Subcutaneous abdominal adipose tissue (tissue), 5 donors: ENCODE results near the gene APOL2.

ENCODE experiments used
- H3K27ac ChIP-seq: one replicate; pipeline ENCODE4 v1.7.0; 2013; ENCODE audit warnings: low read depth, mild to moderate bottlenecking, inconsistent platforms, low read length, moderate library complexity
- H3K27me3 ChIP-seq, 5 donors: one replicate each; pipeline ENCODE4 v1.7.0; 2013; ENCODE audit warnings: low read length in 5 of 5, inconsistent platforms in 1 of 5; ENCODE audit not compliant: control insufficient read depth in 5 of 5, insufficient read depth in 4 of 5
- H3K36me3 ChIP-seq, 5 donors: one replicate each; pipeline ENCODE4 v1.7.0; 2013; ENCODE audit warnings: low read length in 5 of 5; ENCODE audit not compliant: control insufficient read depth in 5 of 5, insufficient read depth in 5 of 5
- H3K4me1 ChIP-seq, 5 donors: one replicate each; pipeline ENCODE4 v1.7.0; 2013; ENCODE audit warnings: low read length in 5 of 5, mild to moderate bottlenecking in 3 of 5, moderate library complexity in 1 of 5; ENCODE audit not compliant: control insufficient read depth in 5 of 5, insufficient read depth in 5 of 5
- H3K4me3 ChIP-seq, 5 donors: one replicate each; pipeline ENCODE4 v1.7.0; 2013; ENCODE audit warnings: low read length in 5 of 5, low read depth in 1 of 5
- H3K9ac ChIP-seq, 5 donors: one replicate each; pipeline ENCODE4 v1.7.0; 2013; ENCODE audit warnings: low read length in 5 of 5, mild to moderate bottlenecking in 4 of 5, moderate library complexity in 3 of 5
- H3K9me3 ChIP-seq, 5 donors: one replicate each; pipeline ENCODE4 v1.7.0; 2013; ENCODE audit warnings: low read length in 5 of 5; ENCODE audit not compliant: control insufficient read depth in 5 of 5
- donor health status: healthy.
- donor health status: healthy.
- donor health status: healthy.
- donor health status: healthy.
- donor health status: healthy.

Gene APOL2

DNA sequence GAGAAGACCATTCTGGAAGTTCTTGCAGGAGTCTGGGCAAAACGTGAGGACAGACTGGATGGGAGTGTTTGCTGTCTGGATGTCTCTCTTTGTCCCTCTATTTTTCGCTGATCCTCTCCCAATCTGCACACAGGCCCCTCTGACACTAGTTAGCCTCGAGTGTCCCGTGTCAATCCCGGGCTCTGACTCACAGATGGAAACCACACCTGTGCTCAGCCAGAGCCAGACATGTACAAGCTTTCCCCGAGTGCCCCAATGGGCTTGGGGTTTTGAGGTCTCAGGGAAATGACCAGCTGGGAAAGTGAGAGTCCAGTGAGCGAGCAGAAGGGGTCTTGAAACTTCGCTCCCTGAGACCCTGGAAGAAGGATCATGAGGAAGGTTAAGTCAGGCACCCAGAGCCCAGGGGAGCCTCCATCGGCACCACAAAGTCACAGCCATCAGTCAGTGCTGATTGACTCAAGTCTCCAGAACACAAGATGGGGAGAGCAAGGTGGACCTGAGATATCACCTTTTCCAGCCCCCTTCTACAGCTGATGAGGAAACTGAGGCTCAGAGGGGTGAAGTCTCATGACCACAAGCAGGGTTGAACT, 13.9 kb downstream of the APOL2 start:
- H3K36me3 ChIP-seq: peaks cover 3 to 43% (median 28%) of the 10 kb centered on the region in 5 donors
- no peaks in the 10 kb centered on the region for H3K9me3 ChIP-seq
- peaks cover 0 to 6% (median 2%) of the 10 kb centered on the region in 5 donors for H3K4me1 ChIP-seq
- H3K4me3 ChIP-seq: no peak overlapping the region
- H3K27ac ChIP-seq: no peak overlapping the region
- H3K9ac ChIP-seq: no peak overlapping the region
- no peaks in the 10 kb centered on the region for H3K27me3 ChIP-seq

- Histone ChIP-seq H3K27me3 (no peaks in the 10 kb centered on the region), H3K9me3 (no peaks in the 10 kb centered on the region), H3K36me3 (peaks cover 3 to 32% (median 20%) of the 10 kb centered on the region in 5 donors), H3K27ac (no peak overlapping the region), H3K4me1 (peaks cover 0 to 9% (median 6%) of the 10 kb centered on the region in 5 donors), H3K9ac (no peak overlapping the region), H3K4me3 (no peak overlapping the region)
Measured at GRCh38 chr22:36224245-36224644, 15.1 kb downstream of the APOL2 start.

DNA sequence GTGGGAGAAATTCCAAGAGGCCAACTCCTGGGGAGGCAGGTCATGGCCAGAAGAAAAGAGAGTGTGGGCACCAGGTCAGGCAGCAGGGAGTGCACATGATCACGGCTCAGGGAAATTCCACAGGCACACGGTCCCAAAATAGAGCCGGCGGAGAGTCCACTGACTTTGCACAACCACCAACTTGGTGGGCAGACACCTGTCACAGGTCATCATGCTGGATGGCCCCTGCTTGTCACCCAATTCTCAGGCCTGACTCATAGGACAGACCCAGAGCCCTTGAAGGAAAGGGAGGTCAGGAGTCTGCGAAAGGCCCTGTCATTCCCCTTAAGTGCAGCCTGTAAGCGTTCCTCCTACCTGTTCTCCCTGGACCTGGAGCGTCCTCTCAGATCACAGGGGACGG, 15.8 kb downstream of the APOL2 start:
- Histone ChIP-seq H3K27ac (no peak overlapping the region), H3K4me1 (peaks cover 0 to 9% (median 6%) of the 10 kb centered on the region in 5 donors), H3K27me3 (no peaks in the 10 kb centered on the region), H3K4me3 (no peak overlapping the region), H3K36me3 (peaks cover 3 to 24% (median 14%) of the 10 kb centered on the region in 5 donors), H3K9ac (no peak overlapping the region), H3K9me3 (no peaks in the 10 kb centered on the region)

GRCh38 chr22:36222887-36223450, 16.4 kb downstream of the APOL2 start:
- H3K36me3 ChIP-seq: peaks cover 0 to 20% (median 11%) of the 10 kb centered on the region in 5 donors
- H3K9me3 ChIP-seq: no peaks in the 10 kb centered on the region
- no peak overlapping the region for H3K9ac ChIP-seq
- no peak overlapping the region for H3K4me3 ChIP-seq
- H3K4me1 ChIP-seq: peaks cover 0 to 9% (median 6%) of the 10 kb centered on the region in 5 donors
- H3K27me3 ChIP-seq: no peaks in the 10 kb centered on the region
- no peak overlapping the region for H3K27ac ChIP-seq

DNA sequence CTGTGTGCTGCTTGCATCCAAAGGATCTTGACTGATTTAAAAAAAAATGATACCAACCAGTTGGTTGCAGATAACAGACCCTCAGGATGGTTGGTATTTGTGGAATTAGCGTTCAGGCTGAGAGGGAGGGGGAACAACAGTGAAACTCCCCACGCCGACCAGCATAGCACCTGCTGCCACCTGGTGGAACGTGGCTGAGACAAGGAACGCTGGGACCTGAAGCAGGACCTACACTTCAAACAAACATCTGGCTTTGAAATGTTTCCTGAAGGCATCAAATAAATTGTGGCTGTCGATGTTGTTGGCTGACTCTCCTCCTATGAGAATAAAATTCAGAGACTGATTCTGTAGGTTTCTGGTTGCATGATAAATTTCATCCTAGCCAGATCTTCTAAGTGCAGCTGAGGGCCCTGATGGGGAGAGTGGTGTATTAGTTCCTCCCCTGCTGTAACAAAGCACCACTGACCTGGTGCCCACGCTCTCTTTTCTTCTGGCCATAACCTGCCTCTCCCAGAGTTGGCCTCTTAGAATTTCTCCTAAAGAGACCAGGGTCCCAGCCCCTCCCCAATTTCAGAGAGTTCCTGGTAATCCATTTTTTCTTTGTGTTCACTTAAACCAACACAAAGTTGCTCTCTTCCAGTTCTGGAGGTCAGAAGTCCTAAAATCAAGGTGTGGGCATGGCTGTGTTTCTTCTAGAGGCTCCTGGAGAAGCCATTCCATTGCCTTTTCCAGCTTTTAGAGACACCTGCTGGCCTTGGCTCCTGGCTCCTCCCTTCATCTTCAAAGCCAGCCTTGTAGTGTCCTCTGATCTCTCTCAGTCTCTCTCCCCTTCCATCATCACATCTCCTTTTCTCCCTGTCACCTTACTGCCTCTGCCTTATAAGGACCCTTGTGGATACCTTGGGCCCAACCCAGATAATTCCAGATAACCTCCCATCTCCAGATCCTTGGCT, 17.3 kb downstream of the APOL2 start:
- no peak overlapping the region for H3K4me3 ChIP-seq

DNA sequence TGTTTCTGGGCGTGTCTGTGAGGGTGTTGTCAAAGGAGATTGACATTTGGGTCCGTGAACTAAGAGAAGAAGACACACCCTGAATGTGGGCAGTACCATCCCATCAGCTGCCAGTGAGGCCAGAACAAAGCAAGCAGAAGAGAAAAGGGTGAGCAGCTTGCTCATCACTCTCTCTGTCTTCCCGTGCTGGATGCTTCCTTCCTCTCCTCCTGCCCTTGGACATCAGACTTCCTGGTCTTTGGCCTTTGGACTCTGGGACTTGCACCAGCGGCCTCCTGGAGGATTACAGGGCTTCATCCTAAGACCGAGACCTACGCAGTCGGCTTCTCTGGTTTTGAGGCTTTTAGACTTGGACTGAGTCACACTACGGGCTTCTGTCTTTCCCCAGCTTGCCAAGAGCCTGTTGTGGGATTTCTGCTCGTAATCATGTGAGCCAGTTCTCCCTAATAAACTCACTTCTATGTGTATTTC, 18.8 kb downstream of the APOL2 start:
- H3K27me3 ChIP-seq: no peaks in the 10 kb centered on the region
- H3K9ac ChIP-seq: no peak overlapping the region
- H3K9me3 ChIP-seq: no peaks in the 10 kb centered on the region
- H3K4me1 ChIP-seq: peaks cover 0 to 9% (median 6%) of the 10 kb centered on the region in 5 donors
- peak overlapping the region in 1 of 5 donors; percentile 7 for H3K4me3 ChIP-seq
- no peak overlapping the region for H3K27ac ChIP-seq
- H3K36me3 ChIP-seq: peaks cover 0 to 4% (median 0%) of the 10 kb centered on the region in 5 donors

More for the DNA sequence above, 17.3 kb downstream of the APOL2 start:
- H3K9ac ChIP-seq: no peak overlapping the region
- peaks cover 0 to 12% (median 4%) of the 10 kb centered on the region in 5 donors for H3K36me3 ChIP-seq
- H3K4me1 ChIP-seq: peaks cover 0 to 9% (median 6%) of the 10 kb centered on the region in 5 donors
- no peaks in the 10 kb centered on the region for H3K9me3 ChIP-seq
- no peak overlapping the region for H3K27ac ChIP-seq
- no peaks in the 10 kb centered on the region for H3K27me3 ChIP-seq

- H3K9me3 ChIP-seq: no peaks in the 10 kb centered on the region
- H3K36me3 ChIP-seq: no peaks in the 10 kb centered on the region
- no peak overlapping the region for H3K9ac ChIP-seq
- H3K4me1 ChIP-seq: peaks cover 0 to 9% (median 6%) of the 10 kb centered on the region in 5 donors
- H3K27me3 ChIP-seq: no peaks in the 10 kb centered on the region
- H3K27ac ChIP-seq: no peak overlapping the region
- H3K4me3 ChIP-seq: no peak overlapping the region
Measured at GRCh38 chr22:36218648-36219193, 20.6 kb downstream of the APOL2 start.

GRCh38 chr22:36215981-36216380, 23.3 kb downstream of the APOL2 start:
- H3K9ac ChIP-seq: no peak overlapping the region
- H3K27ac ChIP-seq: no peak overlapping the region
- no peaks in the 10 kb centered on the region for H3K9me3 ChIP-seq
- H3K4me3 ChIP-seq: no peak overlapping the region
- no peaks in the 10 kb centered on the region for H3K36me3 ChIP-seq
- H3K4me1 ChIP-seq: peaks cover 0 to 23% (median 11%) of the 10 kb centered on the region in 5 donors
- no peaks in the 10 kb centered on the region for H3K27me3 ChIP-seq

DNA sequence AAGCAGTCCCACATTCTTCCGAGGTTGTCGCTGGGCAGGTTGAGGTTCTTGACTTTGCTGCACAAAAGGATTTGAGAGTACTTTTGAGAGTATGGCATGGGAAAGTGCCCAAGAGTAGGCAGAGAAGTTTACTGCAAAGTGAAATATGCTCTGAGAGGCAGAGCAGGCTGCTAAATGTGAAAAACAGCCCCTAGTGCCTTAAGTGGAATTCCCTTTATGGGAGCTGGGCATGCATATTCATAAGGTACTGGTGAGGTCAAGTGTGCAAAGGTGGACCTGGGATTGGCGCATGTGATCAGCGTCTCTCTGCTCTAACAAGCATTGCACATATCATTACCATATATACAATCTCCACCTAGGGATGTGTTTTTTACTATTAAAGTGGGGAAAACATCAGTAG, 25.7 kb downstream of the APOL2 start:
- H3K4me1 ChIP-seq: peaks cover 0 to 23% (median 10%) of the 10 kb centered on the region in 5 donors
- no peak overlapping the region for H3K27ac ChIP-seq
- H3K4me3 ChIP-seq: no peak overlapping the region
- no peaks in the 10 kb centered on the region for H3K27me3 ChIP-seq
- H3K36me3 ChIP-seq: no peaks in the 10 kb centered on the region
- H3K9ac ChIP-seq: no peak overlapping the region
- peaks cover 0 to 3% (median 0%) of the 10 kb centered on the region in 5 donors for H3K9me3 ChIP-seq
